Measurements from ENCODE around the gene MACROH2A2.
"Not testable (repeated sequence)": the region's sequence is repeated elsewhere in the genome, so short reads cannot be mapped to it uniquely, and the experiment has no call there.

MACROH2A2 gene

DNA sequence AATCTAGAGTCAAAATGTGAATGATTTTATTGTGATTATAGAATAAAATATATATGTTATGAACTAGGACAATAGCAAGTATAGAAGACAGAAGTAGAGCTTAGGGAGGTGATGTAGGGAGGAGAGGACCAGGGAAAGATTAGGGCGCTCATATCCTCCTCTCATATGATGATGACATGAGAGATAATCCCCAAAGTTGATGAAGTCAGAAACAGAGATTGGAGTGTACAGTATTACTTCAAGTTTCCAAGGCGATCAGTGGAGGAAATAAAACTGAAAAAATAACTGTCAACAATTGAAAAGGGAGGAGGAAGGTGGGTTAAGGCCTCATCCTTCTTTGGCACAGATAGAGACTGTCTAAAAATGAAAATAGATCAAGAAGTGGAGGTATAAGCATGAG lies 14.9 kb downstream of the MACROH2A2 start:
- no peak for DNase-seq (ENCODE audit: low read depth in 2 of 2)

DNA sequence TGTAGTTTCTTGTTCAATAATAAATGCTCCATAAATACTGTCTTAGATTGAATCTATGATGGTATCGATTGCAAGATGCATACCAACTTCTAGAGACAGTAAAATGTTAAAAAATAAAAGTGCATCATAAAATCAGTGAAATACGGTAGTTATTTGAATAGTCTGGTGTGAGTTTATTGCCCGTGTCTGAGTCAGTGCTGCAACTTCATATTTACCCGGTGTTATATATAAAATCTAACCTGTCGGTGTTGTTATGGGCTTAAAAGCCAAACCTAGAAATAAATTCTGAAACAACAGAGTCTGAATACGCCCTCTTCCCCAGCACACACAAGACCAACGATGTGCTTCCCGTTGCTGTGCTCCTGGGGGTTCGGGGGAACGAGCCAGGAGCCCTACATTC lies 16.3 kb downstream of the MACROH2A2 start:
- no peak for DNase-seq (ENCODE audit: low read depth in 2 of 2)

DNA sequence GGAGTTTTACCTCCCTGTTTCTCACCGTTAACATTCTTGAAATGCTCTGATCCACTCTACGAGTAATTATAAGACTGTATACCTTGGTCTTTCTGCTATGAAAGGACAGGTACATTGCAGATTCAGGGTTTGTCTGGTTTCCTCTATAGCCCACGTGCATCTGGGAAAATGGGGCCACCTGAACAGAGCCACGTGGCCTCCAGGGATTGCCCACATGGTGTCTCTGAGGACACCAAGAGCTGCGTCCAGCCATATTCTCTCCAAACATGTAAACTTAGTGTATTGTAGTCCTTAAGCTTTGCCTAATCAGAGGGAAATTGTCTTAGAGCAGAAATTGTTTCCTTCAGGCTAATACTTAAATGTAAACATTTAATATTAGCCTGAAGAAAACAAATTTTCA lies 16.7 kb downstream of the MACROH2A2 start:
- DNase-seq (ENCODE audit: low read depth in 2 of 2): no peak

DNA sequence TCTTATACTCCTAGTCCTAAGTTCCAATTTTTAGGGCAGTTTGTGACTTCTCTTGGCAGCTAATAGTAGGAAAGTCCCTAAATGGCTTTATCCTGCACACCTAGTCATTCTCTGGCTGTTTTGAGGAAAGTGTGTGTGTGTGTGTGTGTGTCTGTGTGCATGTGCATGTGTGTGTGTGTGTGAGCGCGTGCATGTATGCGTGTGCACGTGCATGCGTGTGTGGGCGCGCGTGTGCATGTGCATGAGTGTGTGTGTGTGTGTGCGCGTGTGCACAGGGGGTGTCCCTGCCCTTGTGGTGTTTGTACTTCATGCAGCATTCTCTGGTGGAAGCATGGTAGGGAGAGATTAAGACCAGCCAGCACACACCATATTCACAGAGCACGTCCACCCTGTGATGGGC lies 18.2 kb downstream of the MACROH2A2 start:
- no peak for DNase-seq (ENCODE audit: low read depth in 2 of 2)

DNA sequence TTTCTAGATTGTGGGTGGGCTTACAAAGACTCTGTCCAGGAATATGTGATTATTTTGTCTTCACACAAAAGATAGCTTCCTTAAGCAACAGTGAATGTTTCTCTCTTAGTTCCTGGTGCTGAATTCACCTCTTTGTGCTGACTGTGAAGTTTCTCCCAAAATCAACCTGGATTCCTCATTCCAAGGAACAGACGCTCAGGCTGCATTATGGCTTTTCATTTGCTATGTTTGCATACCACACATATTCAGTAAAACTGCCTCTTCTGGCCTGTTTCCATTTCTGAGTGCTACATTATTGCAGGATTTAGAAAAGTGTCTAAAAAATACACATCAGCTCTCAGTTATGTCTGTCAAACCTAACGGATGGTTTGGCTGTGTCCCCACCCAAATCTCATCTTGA lies 21.5 kb downstream of the MACROH2A2 start:
- DNase-seq (ENCODE audit: low read depth in 2 of 2): no peak

DNA sequence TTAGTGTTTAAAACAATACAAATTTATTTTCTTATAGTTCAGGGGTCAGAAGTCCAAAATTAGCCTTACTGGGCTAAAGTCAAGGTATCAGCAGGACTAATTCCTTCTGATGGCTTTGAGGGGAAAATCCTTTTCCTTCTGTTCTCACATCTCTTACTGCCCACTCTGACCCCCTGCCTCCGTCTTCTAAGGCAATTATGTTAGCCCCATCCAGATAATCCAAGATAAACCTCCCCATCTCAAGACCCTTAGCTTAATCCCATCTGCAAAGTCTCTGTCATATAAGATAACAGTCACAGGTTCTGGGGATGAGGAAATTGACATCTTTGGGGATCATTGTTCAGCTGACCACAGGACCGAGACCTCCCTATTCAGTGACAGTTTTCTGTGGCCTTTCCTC lies 22.3 kb downstream of the MACROH2A2 start:
- DNase-seq (ENCODE audit: low read depth in 2 of 2): no peak

DNA sequence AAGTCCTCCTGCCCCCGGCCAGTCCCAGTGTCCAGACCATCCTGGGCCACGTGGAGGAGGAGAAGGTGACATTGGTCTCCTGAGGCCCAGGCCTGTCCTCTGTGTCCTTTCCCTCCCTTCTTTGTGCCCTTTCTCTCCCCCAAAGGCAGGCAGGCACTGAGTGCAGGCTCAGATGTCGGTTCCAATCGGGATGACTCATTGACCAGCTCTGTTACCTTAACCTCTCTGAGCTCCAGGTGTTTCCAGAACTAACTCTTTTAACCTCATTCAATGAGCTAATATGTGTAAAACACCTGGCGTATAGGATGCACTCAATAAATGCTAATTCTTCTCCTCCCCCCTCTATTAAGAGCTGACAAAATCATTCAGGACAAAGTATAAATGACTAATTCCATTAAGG lies 25.7 kb downstream of the MACROH2A2 start:
- no peak for DNase-seq (ENCODE audit: low read depth in 2 of 2)

DNA sequence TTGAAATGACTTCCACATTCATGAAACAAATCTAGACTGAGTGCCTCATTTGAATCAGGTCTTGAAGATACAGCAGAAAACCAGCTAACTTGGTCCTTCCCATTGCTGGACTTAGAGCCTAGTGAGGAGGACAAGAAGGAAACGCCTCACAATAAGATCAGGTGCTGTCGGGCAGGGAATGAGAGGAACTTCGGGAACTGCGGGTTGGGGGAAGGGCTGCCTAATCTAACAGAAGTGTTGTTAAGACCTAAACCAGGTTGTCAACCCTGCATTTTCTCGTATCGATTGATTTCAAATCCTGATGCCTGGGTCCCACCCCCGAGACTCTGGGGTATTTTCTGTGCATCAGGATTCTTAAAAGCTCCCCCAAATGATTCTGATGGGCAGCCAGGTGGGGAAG lies 26.3 kb downstream of the MACROH2A2 start:
- no peak for DNase-seq (ENCODE audit: low read depth in 2 of 2)

DNA sequence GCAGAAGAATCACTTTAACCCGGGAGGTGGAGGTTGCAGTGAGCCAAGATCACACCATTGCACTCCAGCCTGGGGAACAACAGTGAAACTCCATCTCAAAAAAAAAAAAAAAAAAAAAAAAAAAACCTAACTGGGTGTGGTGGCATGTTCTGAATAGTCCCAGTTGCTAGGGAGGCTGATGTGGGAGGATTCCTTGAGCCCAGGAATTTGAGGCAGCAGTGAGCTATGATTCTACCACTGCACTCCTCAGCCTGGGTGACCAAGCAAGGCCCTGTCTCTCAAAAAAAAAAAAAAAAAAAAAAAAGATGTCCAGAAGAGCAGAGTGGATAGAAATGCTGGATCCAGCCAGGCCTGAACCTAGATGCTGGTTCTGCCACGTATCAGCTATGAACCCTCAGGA lies 28.1 kb downstream of the MACROH2A2 start:
- DNase-seq (ENCODE audit: low read depth in 2 of 2): not testable (repeated sequence)

DNA sequence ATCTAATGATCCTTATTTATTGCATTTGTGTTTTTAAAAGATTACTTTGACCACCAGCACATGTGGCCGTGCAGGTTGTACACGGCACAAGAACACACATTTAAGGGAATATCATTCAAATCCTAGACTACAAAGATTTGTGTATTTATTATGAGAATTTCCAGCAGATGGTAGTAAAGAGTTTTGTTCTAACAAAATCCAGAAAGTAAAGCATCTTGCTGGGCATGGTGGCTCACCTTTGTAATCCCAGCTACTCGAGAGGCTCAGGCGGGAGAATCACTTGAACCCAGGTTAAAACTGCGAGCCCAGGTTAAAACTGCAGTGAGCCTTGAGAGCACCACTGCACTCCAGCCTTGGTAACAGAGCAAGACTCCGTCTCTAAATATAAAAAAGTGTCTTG lies 31.5 kb downstream of the MACROH2A2 start:
- no peak for DNase-seq (ENCODE audit: low read depth in 2 of 2)

DNA sequence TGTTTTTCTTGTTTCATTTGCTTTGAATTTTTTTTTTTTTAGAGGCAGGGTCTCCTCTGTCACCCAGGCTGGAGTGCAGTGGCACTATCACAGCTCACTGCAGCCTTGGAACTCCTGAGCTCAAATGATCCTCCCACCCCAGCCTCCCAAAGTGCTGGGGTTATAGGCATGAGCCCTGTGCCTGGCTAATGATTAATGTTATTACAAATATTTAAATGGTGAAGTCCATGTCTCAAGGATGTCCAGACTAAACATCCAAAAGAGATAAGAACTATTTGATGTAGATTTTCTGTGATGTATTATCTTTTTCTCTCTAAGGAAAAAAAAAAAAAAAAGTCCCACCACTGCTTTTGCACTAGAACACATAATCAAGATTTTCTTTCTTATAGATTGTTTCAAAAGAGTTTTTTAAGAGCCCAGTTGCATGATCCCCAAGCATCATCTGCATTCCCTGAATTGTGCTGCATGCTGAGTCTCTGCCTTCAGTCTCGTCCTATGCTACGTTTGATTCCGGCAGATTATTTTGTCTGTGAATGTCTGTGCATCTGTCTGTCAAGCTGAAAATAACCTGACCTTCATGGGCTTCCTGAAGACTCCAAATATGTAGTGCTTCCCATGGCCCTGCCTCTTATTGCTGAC lies 33.4 kb downstream of the MACROH2A2 start:
- DNase-seq (ENCODE audit: low read depth in 2 of 2): no peak

DNA sequence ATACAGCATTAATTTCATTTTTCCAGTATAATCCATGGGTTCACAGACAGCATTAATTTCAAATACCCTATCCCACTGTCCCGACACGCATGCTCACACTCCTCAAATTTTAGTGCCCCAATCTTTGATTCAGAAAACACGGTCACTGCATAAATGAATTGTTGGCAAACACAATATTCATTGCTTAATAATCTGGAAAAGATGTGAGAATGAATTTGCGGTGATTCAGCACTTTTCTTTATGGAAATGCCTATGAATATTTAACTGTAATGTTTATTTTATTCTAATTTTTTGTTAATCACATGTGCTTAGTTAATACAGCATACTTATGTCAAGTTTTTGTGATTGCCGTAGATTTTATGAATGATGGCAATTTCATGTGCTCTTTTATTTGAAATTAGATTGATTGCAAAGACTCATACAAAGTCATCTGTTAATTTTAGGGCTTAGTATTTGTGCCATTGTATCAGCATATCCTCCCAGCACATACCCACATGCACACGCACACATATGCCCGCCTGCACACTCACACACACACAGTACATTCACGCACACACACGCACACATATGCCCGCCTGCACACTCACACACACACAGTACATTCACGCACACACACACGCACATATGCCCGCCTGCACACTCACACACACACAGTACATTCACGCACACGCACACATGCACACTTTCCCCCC lies 35.1 kb downstream of the MACROH2A2 start:
- DNase-seq (ENCODE audit: low read depth in 2 of 2): no peak

DNA sequence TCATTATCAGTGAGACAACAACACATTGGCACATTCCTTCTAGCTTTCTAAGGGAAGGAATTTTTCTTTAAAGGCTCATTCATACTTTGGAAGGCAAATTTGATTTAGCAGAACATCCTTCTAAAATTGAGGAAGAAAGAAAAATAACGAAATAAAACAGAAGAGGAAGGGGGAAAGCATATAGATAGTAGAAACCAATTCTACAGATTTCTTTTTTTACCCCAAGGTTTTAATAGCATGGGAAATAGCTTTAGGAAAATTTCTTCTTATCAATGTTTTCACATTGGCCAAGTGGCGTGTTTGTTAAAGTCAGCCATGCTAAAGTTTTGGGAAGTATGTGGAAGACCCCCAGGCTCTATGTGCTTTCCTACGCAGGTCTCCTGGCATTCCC lies 35.7 kb downstream of the MACROH2A2 start:
- no peak for DNase-seq (ENCODE audit: low read depth in 2 of 2)

DNA sequence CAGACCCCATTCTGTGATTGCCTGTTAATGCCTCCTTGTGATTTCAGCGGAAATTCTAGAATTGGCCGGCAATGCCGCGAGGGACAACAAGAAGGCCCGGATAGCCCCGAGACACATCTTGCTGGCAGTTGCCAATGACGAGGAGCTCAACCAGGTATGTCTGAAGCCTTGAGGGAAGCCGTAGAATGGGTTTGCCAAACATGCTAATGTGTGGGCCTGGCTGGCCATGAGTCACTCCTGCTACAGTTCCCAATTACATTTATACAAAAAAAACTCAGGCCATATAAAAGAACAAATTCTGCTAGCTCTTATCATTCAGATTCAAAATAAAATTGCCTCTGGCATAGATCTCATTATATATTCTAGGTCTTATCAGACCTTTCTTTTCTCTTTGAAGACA lies 37.4 kb downstream of the MACROH2A2 start:
- DNase-seq (ENCODE audit: low read depth in 2 of 2): no peak

DNA sequence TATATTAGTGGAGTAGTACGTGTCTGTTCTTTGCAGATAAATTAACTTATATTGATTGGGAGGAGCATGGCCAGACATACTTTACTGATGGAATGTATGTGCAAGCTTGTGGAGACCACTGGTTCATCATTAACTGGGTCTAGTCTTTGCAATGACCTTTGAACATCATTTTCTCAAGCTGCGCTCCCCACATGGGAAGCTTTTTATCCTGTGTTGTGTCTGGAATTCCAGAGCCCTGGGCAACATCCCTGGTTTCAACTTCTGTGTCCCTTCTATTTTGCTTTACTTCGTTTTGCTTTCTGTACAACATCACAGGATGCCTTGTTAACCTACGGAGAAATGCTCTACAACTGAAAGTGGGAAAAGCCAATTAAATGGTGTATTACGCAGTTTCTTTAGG lies 38.3 kb downstream of the MACROH2A2 start:
- no peak for DNase-seq (ENCODE audit: low read depth in 2 of 2)

DNA sequence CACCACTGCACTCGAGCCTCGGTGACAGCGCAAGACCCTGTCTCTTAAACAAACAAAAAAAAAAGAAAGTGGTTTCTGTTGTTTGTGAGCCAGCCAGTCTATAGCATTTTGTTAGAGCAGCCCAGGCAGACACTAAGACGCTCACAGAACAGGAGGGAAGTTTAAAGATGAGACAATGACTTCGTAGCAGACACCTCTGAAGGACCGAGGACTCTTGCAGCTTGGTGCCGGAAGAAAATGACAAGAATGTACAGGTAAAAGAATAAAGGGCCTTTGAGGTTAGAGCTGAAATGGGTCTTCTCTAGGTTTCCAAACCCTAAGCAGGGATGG lies 39.7 kb downstream of the MACROH2A2 start:
- no peak for DNase-seq (ENCODE audit: low read depth in 2 of 2)

DNA sequence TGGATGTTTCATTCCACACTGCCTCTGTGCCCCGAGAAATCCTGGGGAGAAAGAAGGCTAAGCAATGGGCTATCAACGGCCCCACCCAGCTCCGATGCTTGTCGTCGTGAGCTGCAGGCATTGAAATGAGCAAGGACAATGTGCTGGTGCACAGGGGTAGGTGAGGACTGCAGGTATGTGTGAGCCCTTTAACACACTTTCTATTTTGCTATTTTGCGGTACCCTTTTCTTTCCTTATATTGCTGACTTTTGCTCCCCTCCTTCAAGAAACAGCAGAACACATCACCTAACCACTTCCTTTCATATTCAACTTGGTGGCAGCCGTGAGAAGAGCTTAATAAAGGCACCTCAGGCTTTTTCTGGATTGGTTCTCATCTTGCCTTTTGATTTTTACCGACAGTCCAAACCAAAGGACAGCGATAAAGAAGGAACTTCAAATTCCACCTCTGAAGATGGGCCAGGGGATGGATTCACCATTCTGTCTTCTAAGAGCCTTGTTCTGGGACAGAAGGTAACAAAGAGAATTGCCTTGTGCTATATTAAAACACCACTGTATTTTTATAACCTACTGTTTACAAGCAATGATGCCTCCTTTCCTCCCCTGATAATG lies 40.8 kb downstream of the MACROH2A2 start:
- DNase-seq (ENCODE audit: low read depth in 2 of 2): no peak

DNA sequence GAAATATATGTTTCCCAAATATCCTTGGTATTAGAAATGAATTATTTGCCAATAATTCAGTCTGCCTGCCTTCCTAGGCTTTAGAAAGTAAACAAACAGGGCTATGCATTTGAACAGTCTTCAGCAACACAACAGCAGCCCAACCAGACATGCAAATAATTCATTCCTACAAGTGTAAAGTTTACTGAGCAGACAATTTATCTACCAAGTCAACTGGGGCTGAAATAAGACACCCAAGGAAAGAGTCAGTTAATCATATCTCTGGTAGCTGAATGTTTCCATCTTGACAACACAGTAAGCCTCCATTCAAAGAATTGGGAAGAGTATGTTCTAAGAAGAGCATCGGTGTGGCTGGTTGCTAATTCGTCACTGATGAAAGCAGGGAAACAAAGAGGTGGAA lies 41.6 kb downstream of the MACROH2A2 start:
- no peak for DNase-seq (ENCODE audit: low read depth in 2 of 2)

DNA sequence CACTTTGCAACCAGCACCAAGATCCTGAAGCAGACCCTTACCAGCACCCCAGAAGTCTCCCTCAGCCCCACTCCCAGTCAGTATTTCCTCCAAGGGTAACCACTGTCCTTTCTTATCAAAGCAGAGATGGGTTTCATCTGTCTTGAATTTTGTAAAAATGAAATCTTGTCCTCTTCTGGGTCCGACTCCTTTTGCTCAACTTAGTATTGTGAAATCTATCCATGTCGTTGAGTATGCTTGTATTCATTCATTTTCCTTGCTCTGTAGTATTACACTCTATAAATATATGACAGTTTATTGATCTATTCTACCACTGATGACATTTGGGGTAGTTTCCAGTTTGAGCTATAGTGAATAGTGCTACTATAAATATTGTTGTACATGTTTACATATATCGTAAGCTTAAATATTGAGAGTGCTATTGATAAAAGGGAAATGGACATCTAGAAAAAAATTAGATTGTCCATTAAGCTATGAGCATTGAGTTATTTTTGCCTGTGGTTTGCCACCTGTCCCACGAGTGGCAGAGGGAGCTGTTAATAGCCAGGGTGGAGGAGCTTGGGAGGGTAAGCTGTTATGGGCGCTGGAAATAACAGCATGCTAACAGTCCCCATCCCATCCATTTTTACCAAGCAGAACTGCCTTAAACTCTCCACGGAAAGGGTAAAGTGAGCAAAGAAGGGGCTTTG lies 43.5 kb downstream of the MACROH2A2 start:
- no peak for DNase-seq (ENCODE audit: low read depth in 2 of 2)

DNA sequence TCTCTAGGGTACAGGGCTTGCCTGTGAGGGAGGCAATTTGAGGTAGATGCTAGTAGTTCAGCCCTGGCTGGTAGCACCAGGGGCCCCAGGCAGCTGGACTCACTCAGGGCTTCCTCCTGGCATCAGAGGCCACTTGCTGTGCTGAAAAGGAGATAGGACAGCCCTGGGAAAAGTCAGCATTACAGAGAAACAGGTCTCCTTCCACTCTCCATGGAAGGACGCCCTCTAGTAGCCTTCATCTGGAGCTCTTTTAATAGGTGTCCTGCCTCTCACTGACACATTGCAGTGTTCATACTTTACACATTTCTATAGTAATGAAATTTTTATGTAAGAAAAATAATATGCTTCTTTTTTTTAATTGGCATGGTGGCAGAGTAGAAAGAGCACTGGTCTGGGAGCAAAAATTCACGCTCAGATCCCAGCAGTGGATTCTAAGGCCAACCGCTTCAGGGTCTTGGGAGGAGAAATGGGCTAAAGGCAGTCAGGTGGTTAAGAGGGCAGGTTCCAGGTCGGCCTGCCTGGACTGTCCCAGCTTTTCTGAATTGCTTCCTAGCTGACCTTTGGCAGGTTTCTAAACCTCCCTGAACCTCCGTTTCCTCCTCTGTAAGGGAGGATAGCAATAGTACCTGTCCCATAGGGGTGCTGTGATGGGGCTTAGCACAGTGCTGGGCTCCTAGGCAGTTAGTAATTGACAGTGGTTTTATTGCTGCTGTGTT lies 44.2 kb downstream of the MACROH2A2 start:
- DNase-seq (ENCODE audit: low read depth in 2 of 2): no peak

DNA sequence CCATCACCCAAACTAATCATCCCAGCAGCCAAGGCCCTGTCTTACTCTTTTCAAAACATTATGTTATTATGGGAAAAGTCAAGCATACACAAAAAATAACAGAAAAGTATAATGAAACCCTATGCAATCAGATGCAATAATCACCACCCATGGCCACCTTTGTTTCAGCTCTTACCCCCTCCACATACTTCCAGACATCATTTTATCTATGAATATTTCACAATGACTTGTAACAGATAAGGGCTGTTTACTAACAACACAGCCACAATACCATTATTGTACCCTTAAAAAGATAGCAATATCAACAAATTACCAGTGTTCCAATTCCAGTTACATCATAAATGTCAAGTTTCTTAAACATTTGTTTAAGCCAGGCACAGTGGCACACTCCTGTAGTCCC lies 44.8 kb downstream of the MACROH2A2 start:
- DNase-seq (ENCODE audit: low read depth in 2 of 2): no peak

DNA sequence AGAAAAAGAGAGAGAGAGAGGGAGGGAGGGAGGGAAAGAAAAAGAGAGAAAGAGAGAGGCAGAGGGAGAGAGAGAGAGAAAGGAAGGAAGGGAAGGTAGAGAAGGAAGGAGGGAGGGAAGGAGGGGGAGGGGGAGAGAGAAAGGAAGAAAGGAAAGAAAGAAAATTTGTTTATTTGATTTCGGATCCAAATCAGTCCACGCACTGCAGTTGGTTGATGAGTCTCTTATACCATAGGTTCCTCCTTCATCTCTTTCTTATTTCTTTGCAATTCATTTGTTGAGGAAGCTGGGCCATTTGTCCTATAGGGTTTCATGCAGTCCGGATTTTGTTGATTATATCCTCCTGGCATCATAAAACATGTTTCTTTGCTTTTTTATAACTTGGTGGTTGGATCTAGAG lies 45.6 kb downstream of the MACROH2A2 start:
- no peak for DNase-seq (ENCODE audit: low read depth in 2 of 2)

Measured in stimulated activated CD4-positive, alpha-beta T cell treated with anti-CD3 and anti-CD28 coated beads, Interleukin-4, amount 100 ng/mL, for 48 hours (primary cell).